Nephron (organoid): Measurements from ENCODE around the gene BTN2A1.
A peak's percentile ranks its signal among the peaks of the same experiment; 100 is the strongest.
"Not testable (repeated sequence)": the region's sequence is repeated elsewhere in the genome, so short reads cannot be mapped to it uniquely, and the experiment has no call there.

ENCODE experiments used
- H3K27ac Mint-ChIP-seq, 3 experiments: 2 replicates each; pipeline ENCODE4 v1.8.0; 2020; ENCODE audit warnings: mixed read lengths in 3 of 3, mild to moderate bottlenecking in 2 of 3, moderate library complexity in 1 of 3
- H3K27me3 Mint-ChIP-seq: 2 replicates; pipeline ENCODE4 v1.8.0; 2021; ENCODE audit warnings: low read depth, mild to moderate bottlenecking, moderate library complexity, mixed read lengths
- H3K36me3 Mint-ChIP-seq: 2 replicates; pipeline ENCODE4 v1.8.0; 2020; ENCODE audit warnings: low read depth, mixed read lengths
- H3K4me1 Mint-ChIP-seq: 2 replicates; pipeline ENCODE4 v1.8.0; 2020; ENCODE audit warnings: mixed read lengths
- H3K4me3 Mint-ChIP-seq, 3 experiments: 2 replicates each; pipeline ENCODE4 v1.8.0; 2020; ENCODE audit warnings: mild to moderate bottlenecking in 3 of 3, mixed read lengths in 3 of 3, moderate library complexity in 2 of 3
- H3K9me3 Mint-ChIP-seq: 2 replicates; pipeline ENCODE4 v1.8.0; 2020; ENCODE audit warnings: mixed read lengths
- TF ChIP-seq, protein P1 (sequence below), 3 experiments: fragments of 200-600 bp; sonication (generic); IDR thresholded peaks; one replicate each; pipeline ENCODE4 v1.5.0; 2021; ENCODE audit warnings: antibody characterized with exemption in 3 of 3; ENCODE audit not compliant: unreplicated experiment in 3 of 3

BTN2A1 gene

DNA sequence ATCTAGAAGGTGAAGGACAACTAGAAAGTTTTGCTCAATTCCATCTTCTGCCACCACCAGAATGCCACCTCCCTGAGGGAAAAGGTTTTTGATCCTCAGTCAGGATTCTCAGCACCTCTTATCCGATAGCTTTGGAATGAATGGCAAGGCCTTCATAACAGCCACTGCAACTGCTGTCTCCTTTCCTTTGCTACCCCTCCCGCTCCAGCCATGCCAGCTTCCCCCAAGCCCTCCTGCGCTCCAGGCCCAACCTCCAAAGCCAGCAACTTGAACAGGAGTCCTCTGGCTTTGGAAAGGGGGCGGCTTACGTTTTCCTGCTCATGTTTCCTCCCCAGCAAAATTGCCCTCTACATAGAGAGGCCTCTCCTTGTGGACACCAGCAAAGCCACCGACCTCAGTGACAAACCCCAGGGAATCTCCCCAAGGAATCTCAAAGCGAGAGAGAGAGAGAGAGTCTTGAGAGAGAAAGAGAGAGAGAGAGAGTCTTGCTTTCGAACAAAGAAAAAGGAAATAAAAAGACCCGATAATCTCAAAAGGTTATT, 420 bp upstream of the BTN2A1 start:
- Mint-ChIP-seq H3K36me3 (peaks cover 30% of the 10 kb centered on the region), H3K27me3 (no peaks in the 10 kb centered on the region), H3K27ac (peak overlapping the region; percentile 98 to 99 (median 98)), H3K4me1 (peaks cover 34% of the 10 kb centered on the region), H3K9me3 (no peaks in the 10 kb centered on the region), H3K4me3 (peak overlapping the region; percentile 98)
- TF ChIP-seq, protein P1, sequence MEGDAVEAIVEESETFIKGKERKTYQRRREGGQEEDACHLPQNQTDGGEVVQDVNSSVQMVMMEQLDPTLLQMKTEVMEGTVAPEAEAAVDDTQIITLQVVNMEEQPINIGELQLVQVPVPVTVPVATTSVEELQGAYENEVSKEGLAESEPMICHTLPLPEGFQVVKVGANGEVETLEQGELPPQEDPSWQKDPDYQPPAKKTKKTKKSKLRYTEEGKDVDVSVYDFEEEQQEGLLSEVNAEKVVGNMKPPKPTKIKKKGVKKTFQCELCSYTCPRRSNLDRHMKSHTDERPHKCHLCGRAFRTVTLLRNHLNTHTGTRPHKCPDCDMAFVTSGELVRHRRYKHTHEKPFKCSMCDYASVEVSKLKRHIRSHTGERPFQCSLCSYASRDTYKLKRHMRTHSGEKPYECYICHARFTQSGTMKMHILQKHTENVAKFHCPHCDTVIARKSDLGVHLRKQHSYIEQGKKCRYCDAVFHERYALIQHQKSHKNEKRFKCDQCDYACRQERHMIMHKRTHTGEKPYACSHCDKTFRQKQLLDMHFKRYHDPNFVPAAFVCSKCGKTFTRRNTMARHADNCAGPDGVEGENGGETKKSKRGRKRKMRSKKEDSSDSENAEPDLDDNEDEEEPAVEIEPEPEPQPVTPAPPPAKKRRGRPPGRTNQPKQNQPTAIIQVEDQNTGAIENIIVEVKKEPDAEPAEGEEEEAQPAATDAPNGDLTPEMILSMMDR (IDR thresholded peaks at IDR 0.05; ENCODE audit: unreplicated experiment in 3 of 3): no peak

DNA sequence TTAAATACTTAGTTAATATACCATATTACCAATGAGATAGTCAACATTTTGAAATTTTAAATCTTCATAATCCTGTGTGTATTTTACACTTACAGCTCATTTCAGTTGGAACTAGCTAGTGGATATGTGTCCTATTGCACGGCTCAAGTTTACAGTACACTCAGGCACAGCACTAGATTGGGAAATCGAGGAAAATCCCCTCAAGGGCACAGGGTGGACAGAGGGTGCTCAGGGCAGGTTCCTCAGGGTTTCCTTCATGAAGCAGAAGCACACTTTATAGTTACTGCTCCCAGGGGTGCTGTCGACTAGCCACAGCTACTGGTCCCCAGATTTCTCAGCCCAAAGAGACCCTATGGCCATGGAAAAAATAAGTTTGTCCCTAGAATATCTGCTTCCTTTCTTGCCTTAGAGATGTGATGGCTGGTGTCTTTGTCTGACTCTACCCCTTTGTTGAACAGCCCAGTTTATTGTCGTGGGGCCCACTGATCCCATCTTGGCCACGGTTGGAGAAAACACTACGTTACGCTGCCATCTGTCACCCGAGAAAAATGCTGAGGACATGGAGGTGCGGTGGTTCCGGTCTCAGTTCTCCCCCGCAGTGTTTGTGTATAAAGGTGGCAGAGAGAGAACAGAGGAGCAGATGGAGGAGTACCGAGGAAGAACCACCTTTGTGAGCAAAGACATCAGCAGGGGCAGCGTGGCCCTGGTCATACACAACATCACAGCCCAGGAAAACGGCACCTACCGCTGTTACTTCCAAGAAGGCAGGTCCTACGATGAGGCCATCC, 1.5 kb downstream of the BTN2A1 start:
- peaks cover 40% of the 10 kb centered on the region for H3K4me1 Mint-ChIP-seq
- H3K36me3 Mint-ChIP-seq: peaks cover 49% of the 10 kb centered on the region
- H3K27me3 Mint-ChIP-seq: no peaks in the 10 kb centered on the region
- H3K4me3 Mint-ChIP-seq: peak overlapping the region; percentile 79 to 84 (median 82)
- no peaks in the 10 kb centered on the region for H3K9me3 Mint-ChIP-seq
- H3K27ac Mint-ChIP-seq: peak overlapping the region; percentile 34 to 98 (median 42)
- TF ChIP-seq, protein P1 (IDR thresholded peaks at IDR 0.05; ENCODE audit: unreplicated experiment in 3 of 3): no peak

DNA sequence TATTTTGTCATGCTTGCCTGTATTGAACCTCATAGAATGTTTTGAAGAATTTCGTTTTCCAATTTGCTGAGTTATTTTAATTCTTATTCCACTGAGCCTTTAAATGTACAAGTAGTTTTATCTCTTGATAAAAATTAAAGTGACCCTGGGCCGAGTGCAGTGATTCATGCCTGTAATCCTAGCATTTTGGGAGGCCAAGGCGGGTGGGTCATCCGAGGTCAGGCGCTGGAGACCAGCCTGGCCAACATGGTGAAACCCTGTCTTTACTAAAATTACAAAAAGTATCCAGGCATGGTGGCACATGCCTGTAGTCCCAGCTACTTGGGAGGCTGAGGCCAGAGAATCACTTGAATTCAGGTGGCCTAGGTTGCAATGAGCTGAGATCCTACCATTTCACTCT, 3.6 kb downstream of the BTN2A1 start:
- Mint-ChIP-seq H3K4me1 (peaks cover 40% of the 10 kb centered on the region), H3K36me3 (peaks cover 70% of the 10 kb centered on the region), H3K4me3 (peak overlapping the region; percentile 25 to 60 (median 52))
- H3K9me3 Mint-ChIP-seq, H3K27ac Mint-ChIP-seq, H3K27me3 Mint-ChIP-seq: not testable (repeated sequence)

DNA sequence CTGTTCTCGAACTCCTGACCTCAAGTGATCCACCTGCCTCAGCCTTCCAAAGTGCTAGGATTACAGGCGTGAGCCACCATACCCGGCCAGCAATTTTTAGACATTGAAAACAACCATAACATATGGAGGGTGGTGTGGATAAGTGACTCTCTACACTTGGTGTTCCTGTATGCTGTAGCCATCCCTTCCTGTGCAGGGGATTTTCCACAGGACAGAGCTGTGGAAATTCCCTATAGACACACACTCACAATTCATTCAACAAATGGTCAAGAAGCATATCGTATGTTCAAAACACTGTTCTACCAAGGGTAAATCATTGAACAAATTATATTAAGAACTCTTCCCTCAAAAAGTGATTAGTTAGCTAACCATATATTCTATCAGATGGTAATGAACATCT, 6.3 kb downstream of the BTN2A1 start:
- peak overlapping the region in 1 of 3 experiments; percentile 13 for H3K27ac Mint-ChIP-seq
- no peaks in the 10 kb centered on the region for H3K27me3 Mint-ChIP-seq
- H3K36me3 Mint-ChIP-seq: peaks cover 93% of the 10 kb centered on the region
- TF ChIP-seq, protein P1 (IDR thresholded peaks at IDR 0.05; ENCODE audit: unreplicated experiment in 3 of 3): no peak
- no peak overlapping the region for H3K4me3 Mint-ChIP-seq
- H3K9me3 Mint-ChIP-seq: no peaks in the 10 kb centered on the region
- H3K4me1 Mint-ChIP-seq: peaks cover 19% of the 10 kb centered on the region

DNA sequence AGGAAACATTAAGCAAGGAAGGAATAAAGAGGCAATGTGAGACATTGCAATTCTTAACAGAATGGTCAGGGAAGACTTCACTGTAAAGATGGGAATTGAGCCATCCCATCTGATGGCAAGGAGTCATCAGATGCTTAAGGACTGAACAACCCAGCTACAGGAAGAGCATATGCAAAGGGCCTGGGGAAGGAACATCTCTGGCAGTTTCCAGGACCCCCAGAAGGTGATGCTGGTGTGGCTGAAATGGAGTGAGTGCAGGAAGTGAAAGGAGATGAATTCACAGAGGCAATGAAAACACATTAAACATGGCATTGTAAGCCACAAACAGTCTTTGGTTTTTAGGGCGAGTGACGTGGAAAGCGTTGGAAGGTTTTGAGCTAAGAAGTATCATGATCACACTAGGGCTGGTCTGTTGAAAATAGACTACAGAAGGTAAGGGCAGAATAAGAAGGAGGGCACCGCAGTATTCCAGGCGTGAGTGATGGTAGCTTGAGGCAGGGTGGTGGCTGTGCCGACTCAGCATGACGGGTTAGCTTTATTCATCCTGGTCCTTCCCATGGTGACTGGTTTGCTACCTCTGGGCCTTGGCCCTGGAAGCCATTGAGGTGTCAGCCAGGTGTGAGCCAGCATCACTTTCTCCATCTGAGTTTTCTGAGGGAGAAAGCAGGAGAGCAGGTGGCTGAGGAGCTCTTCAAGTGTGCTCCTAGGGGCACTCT, 6.8 kb downstream of the BTN2A1 start:
- peaks cover 95% of the 10 kb centered on the region for H3K36me3 Mint-ChIP-seq
- TF ChIP-seq, protein P1 (IDR thresholded peaks at IDR 0.05; ENCODE audit: unreplicated experiment in 3 of 3): no peak
- peak overlapping the region in 1 of 3 experiments; percentile 13 for H3K27ac Mint-ChIP-seq
- H3K27me3 Mint-ChIP-seq: no peaks in the 10 kb centered on the region
- no peak overlapping the region for H3K4me3 Mint-ChIP-seq
- H3K4me1 Mint-ChIP-seq: peaks cover 13% of the 10 kb centered on the region
- no peaks in the 10 kb centered on the region for H3K9me3 Mint-ChIP-seq

DNA sequence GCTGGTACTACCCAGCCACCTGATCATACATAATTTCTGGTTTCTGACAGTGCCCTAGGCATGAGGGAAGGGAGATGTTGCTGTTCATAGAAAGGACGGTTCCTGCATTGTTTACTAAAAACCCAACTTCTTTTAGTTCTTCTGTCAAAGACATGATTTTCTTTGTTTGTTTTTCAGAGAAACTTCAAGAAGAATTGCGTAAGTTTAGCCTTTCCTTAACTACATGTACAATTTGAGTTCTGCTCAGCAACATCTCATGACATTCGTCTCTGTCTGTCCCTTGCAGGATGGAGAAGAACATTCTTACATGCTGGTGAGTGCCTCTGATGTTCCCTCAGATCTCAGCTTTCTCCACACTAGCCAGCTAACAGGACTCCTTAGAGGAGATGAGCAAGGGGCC, 8.0 kb downstream of the BTN2A1 start:
- peaks cover 93% of the 10 kb centered on the region for H3K36me3 Mint-ChIP-seq
- H3K9me3 Mint-ChIP-seq: no peaks in the 10 kb centered on the region
- no peaks in the 10 kb centered on the region for H3K27me3 Mint-ChIP-seq
- no peak overlapping the region for H3K27ac Mint-ChIP-seq
- H3K4me3 Mint-ChIP-seq: no peak overlapping the region
- TF ChIP-seq, protein P1 (IDR thresholded peaks at IDR 0.05; ENCODE audit: unreplicated experiment in 3 of 3): no peak
- H3K4me1 Mint-ChIP-seq: peaks cover 6% of the 10 kb centered on the region
